ENCODE results near the gene MRPL58.

MRPL58 gene

DNA sequence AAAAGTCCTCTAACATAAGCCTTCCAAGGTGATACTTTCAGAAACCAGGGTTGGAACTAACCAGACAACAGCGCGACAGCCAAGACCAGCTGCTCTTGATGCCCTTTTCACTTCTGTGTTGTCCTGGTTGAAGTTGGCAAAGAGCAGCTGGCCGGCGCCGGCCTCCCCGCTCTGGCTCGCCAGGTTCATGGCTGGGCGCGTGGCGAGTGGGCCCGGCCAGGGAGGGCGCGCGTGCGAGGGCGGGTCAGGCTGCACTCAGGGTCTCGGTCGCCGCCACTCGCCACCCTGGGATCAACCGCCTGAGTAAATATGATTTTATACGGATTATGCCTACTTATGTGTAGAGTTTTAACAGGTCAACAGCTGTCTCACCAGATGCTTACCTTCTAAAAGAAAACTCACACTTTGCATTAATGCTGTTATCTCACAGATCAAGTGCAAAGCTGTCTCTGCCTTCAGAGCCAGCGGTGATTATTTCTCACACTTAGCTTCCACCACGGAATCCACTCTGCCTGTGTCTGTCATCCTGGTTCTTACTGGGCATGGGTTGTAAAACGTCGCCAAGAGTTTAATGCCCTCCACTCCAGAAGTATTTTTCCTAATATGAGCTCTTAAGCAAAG is 48.1 kb downstream of the MRPL58 start:
- Histone ChIP-seq H3K9me3 (ENCODE audit: control insufficient read depth in 1 of 2, low read length in 2 of 2) (no peaks in the 10 kb centered on the region), H3K36me3 (ENCODE audit: control insufficient read depth in 1 of 2, insufficient read depth in 2 of 2, low read length in 2 of 2) (peaks cover 27 to 54% of the 10 kb centered on the region in 2 donors), H3K4me3 (ENCODE audit: low read depth in 1 of 2, low read length in 2 of 2) (no peak overlapping the region), H3K27me3 (ENCODE audit: control insufficient read depth in 1 of 2, insufficient read depth in 2 of 2, low read length in 2 of 2) (no peaks in the 10 kb centered on the region), H3K27ac (ENCODE audit: low read depth, low read length) (no peak overlapping the region), H3K4me1 (ENCODE audit: control insufficient read depth in 1 of 2, insufficient read depth in 2 of 2, low read length in 2 of 2) (peaks cover 0 to 5% of the 10 kb centered on the region in 2 donors), H3K9ac (ENCODE audit: low read depth in 1 of 2, low read length in 2 of 2) (no peak overlapping the region)

DNA sequence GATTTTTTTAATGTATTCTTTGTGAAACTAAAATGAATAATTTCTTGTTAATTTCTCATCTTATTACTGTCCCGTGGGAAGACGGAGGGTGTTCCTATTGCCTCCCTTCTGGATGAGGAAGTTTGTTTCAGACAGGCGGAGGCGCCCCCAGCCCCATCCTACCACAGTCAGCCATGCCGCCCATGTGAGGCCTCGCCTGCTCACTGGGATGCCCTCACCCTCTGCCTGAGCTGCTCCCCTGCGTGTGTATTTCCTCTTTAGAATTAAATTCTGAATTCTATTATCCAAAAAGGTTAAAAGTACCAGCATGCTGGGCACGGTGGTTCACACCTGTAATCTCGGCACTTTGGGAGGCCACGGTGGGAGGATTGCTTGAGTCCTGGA is 48.6 kb downstream of the MRPL58 start:
- Histone ChIP-seq H3K9me3 (ENCODE audit: control insufficient read depth in 1 of 2, low read length in 2 of 2) (no peaks in the 10 kb centered on the region), H3K36me3 (ENCODE audit: control insufficient read depth in 1 of 2, insufficient read depth in 2 of 2, low read length in 2 of 2) (peaks cover 27 to 54% of the 10 kb centered on the region in 2 donors), H3K9ac (ENCODE audit: low read depth in 1 of 2, low read length in 2 of 2) (no peak overlapping the region), H3K4me1 (ENCODE audit: control insufficient read depth in 1 of 2, insufficient read depth in 2 of 2, low read length in 2 of 2) (peaks cover 0 to 5% of the 10 kb centered on the region in 2 donors), H3K27me3 (ENCODE audit: control insufficient read depth in 1 of 2, insufficient read depth in 2 of 2, low read length in 2 of 2) (no peaks in the 10 kb centered on the region), H3K27ac (ENCODE audit: low read depth, low read length) (no peak overlapping the region), H3K4me3 (ENCODE audit: low read depth in 1 of 2, low read length in 2 of 2) (no peak overlapping the region)

DNA sequence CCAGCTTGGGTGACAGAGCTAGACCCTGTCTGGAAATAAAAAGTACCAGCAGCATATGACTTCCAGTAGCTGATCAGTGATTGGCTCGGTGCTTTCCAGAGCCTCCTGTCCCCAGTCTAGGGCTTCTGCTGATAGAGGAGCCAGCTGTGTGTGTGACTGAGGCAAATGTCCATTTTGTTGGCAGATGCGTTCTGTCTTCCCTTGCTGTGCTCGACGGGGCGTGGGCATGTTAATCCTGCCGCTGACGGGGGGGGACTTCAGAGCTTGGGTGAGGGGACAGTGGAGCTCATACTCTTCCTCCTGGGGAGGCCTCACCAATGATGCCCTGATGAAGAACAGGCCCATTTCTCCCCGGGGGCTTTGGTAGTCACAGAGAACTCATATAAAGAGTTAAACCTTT is 49.1 kb downstream of the MRPL58 start:
- Histone ChIP-seq H3K27me3 (ENCODE audit: control insufficient read depth in 1 of 2, insufficient read depth in 2 of 2, low read length in 2 of 2) (no peaks in the 10 kb centered on the region), H3K9me3 (ENCODE audit: control insufficient read depth in 1 of 2, low read length in 2 of 2) (no peaks in the 10 kb centered on the region), H3K36me3 (ENCODE audit: control insufficient read depth in 1 of 2, insufficient read depth in 2 of 2, low read length in 2 of 2) (peaks cover 27 to 54% of the 10 kb centered on the region in 2 donors), H3K4me3 (ENCODE audit: low read depth in 1 of 2, low read length in 2 of 2) (no peak overlapping the region), H3K9ac (ENCODE audit: low read depth in 1 of 2, low read length in 2 of 2) (no peak overlapping the region), H3K27ac (ENCODE audit: low read depth, low read length) (no peak overlapping the region), H3K4me1 (ENCODE audit: control insufficient read depth in 1 of 2, insufficient read depth in 2 of 2, low read length in 2 of 2) (peaks cover 0 to 5% of the 10 kb centered on the region in 2 donors)

DNA sequence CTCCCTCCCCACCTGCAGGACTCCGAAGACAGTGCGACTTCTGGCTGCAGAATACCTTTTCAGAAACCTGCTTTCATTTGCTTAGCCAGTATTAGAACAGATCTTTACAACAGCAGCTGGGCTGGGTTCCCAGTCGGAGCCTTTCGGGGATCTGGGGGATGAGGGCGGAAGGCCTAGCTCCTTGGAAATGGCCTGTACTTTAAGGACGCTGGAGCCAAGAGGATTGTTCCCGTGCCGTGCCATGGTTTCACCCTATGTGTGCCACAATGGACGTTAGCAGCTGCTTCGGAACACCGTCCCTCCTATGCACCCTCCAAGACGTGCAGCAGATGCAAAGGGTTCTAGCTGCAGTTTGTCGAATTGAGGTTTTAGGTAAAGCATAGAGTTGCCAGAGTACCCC is 50.7 kb downstream of the MRPL58 start:
- H3K4me1 ChIP-seq (ENCODE audit: control insufficient read depth in 1 of 2, insufficient read depth in 2 of 2, low read length in 2 of 2), result peaks cover 0 to 5% of the 10 kb centered on the region in 2 donors
- peaks cover 27 to 54% of the 10 kb centered on the region in 2 donors for H3K36me3 ChIP-seq (ENCODE audit: control insufficient read depth in 1 of 2, insufficient read depth in 2 of 2, low read length in 2 of 2)
- no peak overlapping the region for H3K9ac ChIP-seq (ENCODE audit: low read depth in 1 of 2, low read length in 2 of 2)
- H3K27ac ChIP-seq (ENCODE audit: low read depth, low read length), result no peak overlapping the region
- no peaks in the 10 kb centered on the region for H3K27me3 ChIP-seq (ENCODE audit: control insufficient read depth in 1 of 2, insufficient read depth in 2 of 2, low read length in 2 of 2)
- no peaks in the 10 kb centered on the region for H3K9me3 ChIP-seq (ENCODE audit: control insufficient read depth in 1 of 2, low read length in 2 of 2)
- H3K4me3 ChIP-seq (ENCODE audit: low read depth in 1 of 2, low read length in 2 of 2), result no peak overlapping the region

DNA sequence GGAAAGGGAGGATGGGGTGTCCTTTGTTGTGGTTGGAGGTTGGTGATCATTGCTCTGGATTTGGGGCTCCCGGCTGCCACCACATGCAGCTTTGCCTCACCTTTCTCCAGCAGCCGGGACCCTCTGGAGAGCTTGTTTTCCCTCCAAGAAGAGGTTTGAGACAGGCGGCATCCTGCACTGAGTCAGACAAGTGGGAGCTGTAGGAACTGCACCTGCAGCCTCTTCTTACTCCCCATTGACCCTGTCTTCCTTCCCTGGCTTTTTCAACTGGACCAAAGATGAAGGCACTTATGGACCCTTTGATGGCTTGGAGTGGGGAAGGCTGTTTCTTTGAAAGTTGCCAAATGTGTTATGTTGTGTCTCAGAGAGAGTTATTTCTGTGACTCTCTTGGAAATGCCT is 51.2 kb downstream of the MRPL58 start:
- H3K27ac ChIP-seq (ENCODE audit: low read depth, low read length), result no peak overlapping the region
- H3K4me1 ChIP-seq (ENCODE audit: control insufficient read depth in 1 of 2, insufficient read depth in 2 of 2, low read length in 2 of 2), result peaks cover 0 to 5% of the 10 kb centered on the region in 2 donors
- H3K4me3 ChIP-seq (ENCODE audit: low read depth in 1 of 2, low read length in 2 of 2), result no peak overlapping the region
- H3K36me3 ChIP-seq (ENCODE audit: control insufficient read depth in 1 of 2, insufficient read depth in 2 of 2, low read length in 2 of 2), result peaks cover 27 to 54% of the 10 kb centered on the region in 2 donors
- no peak overlapping the region for H3K9ac ChIP-seq (ENCODE audit: low read depth in 1 of 2, low read length in 2 of 2)
- H3K9me3 ChIP-seq (ENCODE audit: control insufficient read depth in 1 of 2, low read length in 2 of 2), result no peaks in the 10 kb centered on the region
- no peaks in the 10 kb centered on the region for H3K27me3 ChIP-seq (ENCODE audit: control insufficient read depth in 1 of 2, insufficient read depth in 2 of 2, low read length in 2 of 2)

DNA sequence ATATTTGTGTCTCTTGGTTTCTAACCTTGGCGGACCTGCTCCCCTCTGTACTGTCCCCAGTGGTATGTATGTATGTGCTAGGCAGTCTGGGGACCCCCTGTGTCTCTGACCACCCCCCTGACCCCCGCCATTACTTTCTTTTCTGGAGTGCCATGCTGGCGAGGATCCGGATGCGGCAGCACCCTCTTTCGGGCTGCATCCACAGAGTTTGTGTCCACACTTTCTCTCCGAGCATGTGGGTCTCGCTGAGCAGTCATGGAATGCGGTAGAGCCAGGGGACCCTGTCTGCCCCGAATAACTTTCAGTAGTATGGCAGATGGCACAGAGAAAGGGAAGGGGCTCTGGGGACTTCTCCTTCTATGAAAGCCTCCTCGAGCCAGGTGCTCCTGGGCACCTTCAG is 51.6 kb downstream of the MRPL58 start:
- Histone ChIP-seq H3K36me3 (ENCODE audit: control insufficient read depth in 1 of 2, insufficient read depth in 2 of 2, low read length in 2 of 2) (peaks cover 27 to 54% of the 10 kb centered on the region in 2 donors), H3K4me1 (ENCODE audit: control insufficient read depth in 1 of 2, insufficient read depth in 2 of 2, low read length in 2 of 2) (peaks cover 0 to 5% of the 10 kb centered on the region in 2 donors), H3K27ac (ENCODE audit: low read depth, low read length) (no peak overlapping the region), H3K9ac (ENCODE audit: low read depth in 1 of 2, low read length in 2 of 2) (no peak overlapping the region), H3K27me3 (ENCODE audit: control insufficient read depth in 1 of 2, insufficient read depth in 2 of 2, low read length in 2 of 2) (no peaks in the 10 kb centered on the region), H3K9me3 (ENCODE audit: control insufficient read depth in 1 of 2, low read length in 2 of 2) (no peaks in the 10 kb centered on the region), H3K4me3 (ENCODE audit: low read depth in 1 of 2, low read length in 2 of 2) (no peak overlapping the region)

DNA sequence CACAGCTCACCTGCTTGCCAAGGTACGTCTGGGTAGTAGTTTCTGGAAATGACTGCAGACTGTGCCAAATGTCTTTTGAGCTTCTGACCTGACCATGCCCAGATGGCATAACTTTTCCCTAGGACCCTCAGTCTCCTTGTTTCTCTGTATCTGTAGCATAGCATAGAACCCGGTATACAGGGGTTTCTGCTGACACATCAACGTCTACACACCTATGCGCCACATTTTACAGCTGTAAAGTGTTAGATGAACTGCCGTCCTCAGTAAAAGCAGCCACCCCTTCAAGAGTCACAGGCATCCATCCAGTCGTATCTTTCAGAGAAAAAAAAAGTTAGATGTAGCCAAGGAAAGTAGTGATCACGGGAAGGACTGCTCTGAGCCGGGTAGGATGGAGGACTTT is 52.0 kb downstream of the MRPL58 start:
- Histone ChIP-seq H3K27me3 (ENCODE audit: control insufficient read depth in 1 of 2, insufficient read depth in 2 of 2, low read length in 2 of 2) (no peaks in the 10 kb centered on the region), H3K9me3 (ENCODE audit: control insufficient read depth in 1 of 2, low read length in 2 of 2) (no peaks in the 10 kb centered on the region), H3K9ac (ENCODE audit: low read depth in 1 of 2, low read length in 2 of 2) (no peak overlapping the region), H3K4me3 (ENCODE audit: low read depth in 1 of 2, low read length in 2 of 2) (no peak overlapping the region), H3K36me3 (ENCODE audit: control insufficient read depth in 1 of 2, insufficient read depth in 2 of 2, low read length in 2 of 2) (peaks cover 26 to 52% of the 10 kb centered on the region in 2 donors), H3K4me1 (ENCODE audit: control insufficient read depth in 1 of 2, insufficient read depth in 2 of 2, low read length in 2 of 2) (peaks cover 0 to 4% of the 10 kb centered on the region in 2 donors), H3K27ac (ENCODE audit: low read depth, low read length) (no peak overlapping the region)

DNA sequence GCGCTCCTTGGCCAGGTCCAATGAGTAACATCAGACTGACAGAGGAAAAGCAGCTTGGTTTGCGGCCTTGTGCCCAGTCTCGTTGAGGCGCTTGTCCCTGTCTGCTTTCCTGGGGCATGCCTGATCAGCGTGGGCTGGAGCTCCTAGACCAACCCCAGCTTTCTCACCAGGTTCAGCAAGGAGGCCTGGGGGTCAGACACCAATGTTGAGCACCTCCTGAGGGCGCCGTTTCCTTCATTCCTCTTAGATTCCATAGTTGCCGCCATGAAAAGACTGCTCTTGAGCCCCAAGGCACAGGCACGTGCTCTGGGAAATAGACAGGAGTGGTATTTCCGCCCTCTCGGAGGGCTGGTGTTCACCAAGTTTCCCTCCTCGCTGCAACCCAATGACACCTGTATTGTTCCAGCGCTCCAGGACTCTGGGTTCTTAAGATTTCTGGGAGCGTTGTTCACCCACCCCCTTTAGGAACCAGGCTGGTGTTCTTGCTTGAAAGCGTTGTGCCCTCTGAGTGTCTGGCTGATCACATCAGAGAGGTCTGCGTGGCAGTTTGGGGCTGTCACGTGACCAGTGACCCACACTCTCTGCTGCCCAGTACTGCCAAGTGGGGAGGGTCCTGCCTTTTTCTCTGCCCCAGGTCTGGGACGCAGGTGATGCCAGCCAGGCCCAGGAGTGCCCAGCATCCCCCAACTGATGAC is 52.5 kb downstream of the MRPL58 start:
- peaks cover 23 to 50% of the 10 kb centered on the region in 2 donors for H3K36me3 ChIP-seq (ENCODE audit: control insufficient read depth in 1 of 2, insufficient read depth in 2 of 2, low read length in 2 of 2)
- H3K4me1 ChIP-seq (ENCODE audit: control insufficient read depth in 1 of 2, insufficient read depth in 2 of 2, low read length in 2 of 2), result no peaks in the 10 kb centered on the region
- H3K27me3 ChIP-seq (ENCODE audit: control insufficient read depth in 1 of 2, insufficient read depth in 2 of 2, low read length in 2 of 2), result no peaks in the 10 kb centered on the region
- H3K27ac ChIP-seq (ENCODE audit: low read depth, low read length), result no peak overlapping the region
- no peak overlapping the region for H3K4me3 ChIP-seq (ENCODE audit: low read depth in 1 of 2, low read length in 2 of 2)
- no peak overlapping the region for H3K9ac ChIP-seq (ENCODE audit: low read depth in 1 of 2, low read length in 2 of 2)
- H3K9me3 ChIP-seq (ENCODE audit: control insufficient read depth in 1 of 2, low read length in 2 of 2), result no peaks in the 10 kb centered on the region

DNA sequence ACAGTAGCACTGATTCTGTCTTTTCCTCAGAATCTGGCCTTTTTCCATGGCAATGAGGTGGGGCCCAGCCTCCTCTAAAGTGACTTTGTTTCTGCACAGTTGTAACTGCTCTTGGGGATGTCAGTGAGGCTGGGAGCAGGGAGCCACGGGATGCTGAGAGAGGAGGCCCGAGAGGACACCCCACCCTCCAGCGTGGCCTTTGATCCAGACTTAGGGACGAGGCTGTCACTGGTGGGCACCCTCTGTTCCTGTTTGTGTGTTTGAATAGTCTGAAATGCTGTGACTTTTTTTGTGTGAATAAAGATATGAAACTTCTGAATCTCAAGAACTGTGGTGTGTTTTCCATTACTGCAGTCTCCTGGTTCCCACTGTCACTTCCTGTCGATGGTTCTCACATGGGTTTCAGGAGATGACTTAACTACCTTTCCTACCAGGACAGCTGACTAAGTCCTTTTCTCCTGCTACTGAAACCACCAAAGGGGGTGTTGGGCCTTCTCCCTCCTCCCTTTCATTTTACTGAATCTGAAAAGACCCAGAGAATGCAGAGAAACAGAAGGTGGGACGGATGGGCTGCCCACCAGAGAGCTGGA is 53.2 kb downstream of the MRPL58 start:
- no peaks in the 10 kb centered on the region for H3K9me3 ChIP-seq (ENCODE audit: control insufficient read depth in 1 of 2, low read length in 2 of 2)
- H3K27me3 ChIP-seq (ENCODE audit: control insufficient read depth in 1 of 2, insufficient read depth in 2 of 2, low read length in 2 of 2), result no peaks in the 10 kb centered on the region
- no peaks in the 10 kb centered on the region for H3K4me1 ChIP-seq (ENCODE audit: control insufficient read depth in 1 of 2, insufficient read depth in 2 of 2, low read length in 2 of 2)
- H3K36me3 ChIP-seq (ENCODE audit: control insufficient read depth in 1 of 2, insufficient read depth in 2 of 2, low read length in 2 of 2), result peaks cover 23 to 48% of the 10 kb centered on the region in 2 donors
- no peak overlapping the region for H3K9ac ChIP-seq (ENCODE audit: low read depth in 1 of 2, low read length in 2 of 2)
- H3K4me3 ChIP-seq (ENCODE audit: low read depth in 1 of 2, low read length in 2 of 2), result no peak overlapping the region
- H3K27ac ChIP-seq (ENCODE audit: low read depth, low read length), result no peak overlapping the region

DNA sequence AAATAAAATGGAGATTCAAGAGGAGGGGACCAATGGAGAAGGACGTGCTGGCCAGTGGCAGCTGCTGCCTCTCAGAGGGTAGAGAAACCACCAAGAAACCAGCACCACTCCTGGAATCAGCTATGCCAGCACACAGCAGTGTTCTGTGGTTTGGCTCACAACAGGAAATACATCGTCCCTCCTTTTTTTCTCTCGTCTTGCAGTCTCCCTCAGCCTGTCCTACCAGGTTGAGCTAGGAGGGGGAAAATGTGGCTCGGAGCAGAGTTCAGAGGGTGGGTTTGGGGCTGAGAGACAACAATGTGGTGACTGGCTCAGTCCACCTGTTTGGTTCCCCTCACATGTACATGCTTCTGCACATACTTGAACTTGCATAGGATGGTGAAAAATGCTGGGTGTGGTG is 55.4 kb downstream of the MRPL58 start:
- Histone ChIP-seq H3K4me1 (ENCODE audit: control insufficient read depth in 1 of 2, insufficient read depth in 2 of 2, low read length in 2 of 2) (no peaks in the 10 kb centered on the region), H3K27ac (ENCODE audit: low read depth, low read length) (no peak overlapping the region), H3K36me3 (ENCODE audit: control insufficient read depth in 1 of 2, insufficient read depth in 2 of 2, low read length in 2 of 2) (peaks cover 14 to 26% of the 10 kb centered on the region in 2 donors), H3K9me3 (ENCODE audit: control insufficient read depth in 1 of 2, low read length in 2 of 2) (no peaks in the 10 kb centered on the region), H3K27me3 (ENCODE audit: control insufficient read depth in 1 of 2, insufficient read depth in 2 of 2, low read length in 2 of 2) (no peaks in the 10 kb centered on the region), H3K4me3 (ENCODE audit: low read depth in 1 of 2, low read length in 2 of 2) (no peak overlapping the region), H3K9ac (ENCODE audit: low read depth in 1 of 2, low read length in 2 of 2) (no peak overlapping the region)
